Activated effector memory CD4-positive, alpha-beta T cell treated with anti-CD3 and anti-CD28 coated beads, Interleukin-2, amount 50 U/mL, for 16 hours (primary cell): ENCODE results near the gene EHF.
"Not testable (repeated sequence)": the region's sequence is repeated elsewhere in the genome, so short reads cannot be mapped to it uniquely, and the experiment has no call there.

Experiments used
- DNase-seq: peaks from one replicate; pipeline ENCODE4 v3.0.0-alpha.2; 2020

EHF gene

DNA sequence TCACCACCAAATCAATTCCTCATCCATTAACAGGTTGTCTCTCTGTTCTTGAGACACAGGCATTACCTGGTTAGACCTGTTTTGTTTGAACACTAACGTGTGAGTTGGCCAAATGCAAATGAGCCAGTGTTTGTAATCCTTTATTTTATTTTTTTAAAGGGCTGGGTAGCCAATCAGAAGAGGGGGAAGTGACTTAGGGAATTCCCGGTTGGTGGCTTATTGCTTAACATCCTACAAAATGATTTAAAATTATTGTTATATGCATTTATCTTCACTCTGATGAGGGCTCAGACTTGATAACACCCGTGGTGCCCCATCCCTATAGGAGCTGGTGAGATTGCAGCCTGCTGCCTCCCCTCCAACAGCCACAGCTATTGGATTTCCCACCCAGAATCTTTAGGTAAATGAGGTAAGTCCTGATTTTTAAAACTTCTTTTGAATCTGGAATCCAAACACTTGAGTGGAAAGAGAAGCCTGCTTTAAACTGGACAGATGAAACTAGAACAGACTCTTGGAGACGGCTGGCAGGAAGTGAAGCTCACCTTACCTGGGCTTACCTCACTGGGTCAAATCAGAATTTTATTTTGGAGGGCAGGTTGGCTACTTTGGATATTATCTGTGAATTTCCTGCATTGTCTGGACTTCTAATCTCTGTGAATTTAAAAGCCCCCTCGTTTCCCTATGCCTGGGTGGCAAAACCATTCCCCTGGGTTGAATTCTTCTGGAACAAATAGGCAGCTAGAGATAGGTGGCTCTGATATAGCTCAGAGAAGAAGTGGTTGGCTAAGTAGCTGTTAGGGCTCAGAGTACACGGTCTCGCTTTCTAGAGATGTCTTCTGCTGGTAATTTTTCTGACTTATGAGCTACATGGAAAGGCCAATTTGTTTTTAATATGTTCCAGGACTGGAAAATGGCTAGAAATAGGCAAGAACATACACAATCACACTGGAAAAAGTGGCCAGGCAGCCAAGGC, at the start of gene EHF:
EHF (plus strand) TSS at position 274 of the 973 bp plus-strand sequence. CDS start 21,538 bp downstream, outside the sequence.
- DNase-seq, result no peak

DNA sequence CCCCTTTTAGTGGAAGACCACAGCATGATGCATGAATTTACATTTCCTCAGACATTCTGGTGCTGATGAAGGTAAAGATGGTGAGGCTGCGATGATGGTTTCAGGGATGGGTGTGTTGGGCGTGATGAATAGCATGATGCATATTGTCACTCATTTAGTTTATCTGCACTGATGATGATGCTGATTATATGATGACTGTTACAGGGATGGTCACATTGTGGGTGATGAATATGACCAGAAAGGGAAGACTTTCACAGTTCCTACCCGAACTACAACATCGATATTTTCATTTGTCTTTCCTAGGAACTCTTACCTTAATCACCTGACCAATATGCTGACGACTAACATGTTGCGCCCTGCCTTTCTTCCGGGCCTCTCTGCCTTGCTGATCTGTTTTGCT, 47.4 kb upstream of the EHF start:
- no peak for DNase-seq

- DNase-seq, result no peak
These were observed 45.6 kb upstream of the EHF start for GRCh38 chr11:34575261-34575660.

DNA sequence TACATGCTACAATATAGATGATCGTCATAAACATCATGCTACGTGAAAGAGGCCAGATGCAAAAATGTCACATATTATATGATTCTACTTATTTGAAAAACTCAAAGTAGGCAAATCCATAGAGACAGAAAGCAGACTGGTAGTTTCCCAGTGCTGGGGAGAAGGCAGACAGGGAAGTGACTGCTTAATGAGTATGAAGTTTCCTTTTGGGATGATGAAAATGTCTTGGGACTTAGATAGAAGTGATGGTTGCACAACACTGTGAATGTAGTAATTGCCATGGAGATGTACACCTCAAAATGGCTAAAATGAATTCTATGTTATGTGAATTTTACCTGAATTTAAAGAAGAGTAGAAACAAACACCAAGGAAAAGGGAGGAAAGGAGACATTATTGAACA, 45.2 kb upstream of the EHF start:
- DNase-seq, result no peak

DNA sequence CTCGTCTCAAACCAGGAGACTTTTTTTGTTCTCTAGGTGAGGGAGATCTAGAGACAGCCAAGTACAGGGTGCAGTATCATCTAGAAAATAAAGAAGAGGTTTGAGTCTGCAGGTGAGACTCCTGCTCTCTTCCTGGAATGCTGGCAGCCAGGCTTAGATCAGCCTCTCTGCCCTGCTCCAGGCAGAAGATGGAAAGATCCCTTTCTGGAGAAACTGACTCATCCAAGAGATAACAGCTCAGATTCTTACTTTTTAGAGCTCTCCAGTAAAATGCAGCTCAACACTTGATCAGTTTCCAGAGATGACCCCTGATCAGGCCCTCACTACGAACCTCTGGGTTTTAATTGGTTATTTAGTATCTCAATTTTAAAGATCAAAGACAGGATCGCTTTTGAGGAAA, 44.6 kb upstream of the EHF start:
- no peak for DNase-seq

DNA sequence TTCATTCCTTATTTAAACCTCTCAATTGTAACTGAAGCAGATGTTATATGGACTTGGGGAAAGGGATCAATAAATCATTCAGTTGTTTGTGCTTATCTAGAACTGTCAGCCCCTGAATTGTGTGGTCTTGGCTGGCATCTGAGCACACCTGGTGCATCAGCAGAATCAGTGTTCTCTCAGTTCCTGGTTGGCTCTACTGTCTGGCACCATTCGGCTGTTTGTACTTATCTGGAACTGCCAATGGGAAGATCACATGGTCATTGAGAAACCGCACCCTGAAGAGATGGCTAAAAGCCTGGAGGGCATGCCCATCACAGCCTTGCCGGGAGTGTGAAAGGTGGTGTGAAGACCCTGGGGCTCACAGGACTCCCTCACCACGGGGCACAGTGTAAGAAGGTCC, 37.1 kb upstream of the EHF start:
- no peak for DNase-seq

- DNase-seq, result no peak
These were observed 35.6 kb upstream of the EHF start for GRCh38 chr11:34585304-34585734.

DNA sequence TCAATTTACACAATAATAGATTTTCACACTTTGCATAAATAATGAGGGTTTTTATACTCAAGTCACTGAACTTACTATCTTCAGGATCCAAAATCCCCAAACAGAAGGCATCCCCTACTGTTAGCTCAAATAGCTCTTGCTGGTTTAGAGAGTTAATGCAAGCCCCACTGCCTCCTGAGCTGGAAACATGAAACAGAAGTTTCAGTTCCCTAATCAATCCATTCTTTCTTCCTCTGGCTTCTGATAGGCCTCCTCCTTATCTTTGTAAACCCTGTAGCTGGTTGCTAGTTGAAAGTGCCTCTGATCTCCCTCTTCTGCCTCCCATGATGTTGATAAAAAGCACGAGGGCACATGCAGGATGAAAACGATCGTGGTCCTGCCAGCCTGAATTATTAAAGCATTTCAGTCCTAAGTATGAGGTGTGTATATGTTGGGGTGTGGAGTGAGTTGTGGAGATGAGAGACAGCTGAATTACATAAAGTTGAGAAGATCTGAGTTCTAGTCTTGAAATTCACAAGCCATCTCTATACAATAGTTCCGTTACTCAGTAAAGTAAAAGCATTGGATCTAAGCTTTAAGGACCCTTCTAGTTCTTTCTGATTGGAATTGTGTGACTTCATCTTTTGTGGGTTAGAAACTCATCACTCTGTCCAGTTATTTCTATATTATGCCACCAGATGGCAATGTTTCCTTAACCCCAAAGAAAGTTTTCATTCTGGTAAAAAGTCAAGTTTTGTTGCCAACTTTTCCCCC, 35.0 kb upstream of the EHF start:
- no peak for DNase-seq

- DNase-seq, result no peak
These were observed 34.2 kb upstream of the EHF start for GRCh38 chr11:34586488-34587281.

GRCh38 chr11:34587282-34587677, 33.6 kb upstream of the EHF start:
- no peak for DNase-seq

DNA sequence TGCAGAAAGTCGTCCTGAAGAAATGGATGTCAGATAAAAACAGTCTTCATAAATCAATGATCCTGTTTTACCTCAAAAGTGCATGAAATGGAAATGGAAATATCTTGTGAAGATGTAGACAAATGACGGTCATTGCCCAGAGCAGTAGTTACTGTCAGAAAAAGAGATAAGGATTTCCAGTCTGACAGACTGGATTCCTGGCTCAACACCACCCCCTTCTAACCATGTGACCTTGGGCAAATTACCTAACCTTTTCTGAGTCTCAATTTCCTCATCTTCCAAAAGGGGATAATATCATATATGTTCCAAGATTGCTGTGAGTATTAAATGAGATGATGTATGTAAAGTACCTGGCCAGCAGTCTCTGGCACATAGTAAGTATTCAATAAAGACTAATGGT, 32.9 kb upstream of the EHF start:
- DNase-seq, result no peak

DNA sequence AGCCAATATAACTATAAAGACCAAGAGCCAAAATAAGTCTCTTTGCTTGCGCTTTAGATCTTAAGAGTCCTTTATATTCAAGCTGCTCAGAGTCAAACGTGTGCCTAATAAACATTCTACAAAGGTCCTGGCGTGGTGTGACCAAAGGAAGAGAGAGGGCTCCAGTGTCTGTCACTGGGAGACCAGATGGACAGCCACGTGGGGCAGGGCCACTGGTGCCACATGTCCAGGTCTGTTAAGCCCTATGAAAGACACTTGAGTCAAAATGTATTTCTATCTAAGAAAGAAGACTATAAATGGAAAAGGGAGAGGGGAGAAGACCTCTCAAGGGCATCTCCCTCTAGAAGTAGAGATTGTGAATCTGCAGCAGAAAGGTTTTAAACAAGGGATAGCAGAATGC, 32.2 kb upstream of the EHF start:
- DNase-seq, result no peak

DNA sequence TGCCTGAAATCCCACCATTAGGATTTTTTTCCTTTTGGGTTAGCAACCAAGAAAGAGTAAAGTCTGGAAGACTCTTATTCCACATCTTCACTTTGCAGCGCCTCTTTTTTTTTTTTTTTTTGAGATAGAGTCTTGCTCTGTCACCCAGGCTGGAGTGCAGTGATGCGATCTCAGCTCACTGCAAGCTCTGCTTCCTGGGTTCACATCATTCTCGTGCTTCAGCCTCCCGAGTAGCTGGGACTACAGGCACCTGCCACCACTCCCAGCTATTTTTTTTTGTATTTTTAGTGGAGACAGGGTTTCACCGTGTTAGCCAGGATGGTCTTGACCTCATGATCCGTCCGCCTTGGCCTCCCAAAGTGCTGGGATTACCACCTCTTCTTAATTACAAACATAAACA, 31.7 kb upstream of the EHF start:
- DNase-seq, result not testable (repeated sequence)

- DNase-seq, result no peak
These were observed 27.8 kb upstream of the EHF start for GRCh38 chr11:34593085-34593484.

GRCh38 chr11:34594603-34595002, 26.3 kb upstream of the EHF start:
- no peak for DNase-seq

DNA sequence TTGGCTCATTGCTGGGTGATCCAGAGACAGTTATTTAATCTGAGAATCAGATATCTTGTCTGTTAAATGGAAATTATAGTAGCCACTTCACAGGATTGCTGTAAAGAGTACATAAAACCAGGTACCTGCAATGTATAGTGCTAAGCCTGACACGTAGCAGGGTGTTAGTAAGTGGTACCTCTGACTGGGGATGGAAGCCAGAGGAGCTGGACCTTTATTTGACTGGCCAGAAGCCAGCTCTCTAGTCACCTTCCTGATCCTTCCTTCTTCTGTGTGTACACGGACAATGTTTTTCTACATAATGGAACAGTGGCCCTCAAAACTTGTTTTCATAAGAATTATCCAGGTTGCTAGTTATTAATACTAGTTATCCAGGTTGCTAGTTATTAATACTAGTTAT, 25.5 kb upstream of the EHF start:
- DNase-seq, result no peak

DNA sequence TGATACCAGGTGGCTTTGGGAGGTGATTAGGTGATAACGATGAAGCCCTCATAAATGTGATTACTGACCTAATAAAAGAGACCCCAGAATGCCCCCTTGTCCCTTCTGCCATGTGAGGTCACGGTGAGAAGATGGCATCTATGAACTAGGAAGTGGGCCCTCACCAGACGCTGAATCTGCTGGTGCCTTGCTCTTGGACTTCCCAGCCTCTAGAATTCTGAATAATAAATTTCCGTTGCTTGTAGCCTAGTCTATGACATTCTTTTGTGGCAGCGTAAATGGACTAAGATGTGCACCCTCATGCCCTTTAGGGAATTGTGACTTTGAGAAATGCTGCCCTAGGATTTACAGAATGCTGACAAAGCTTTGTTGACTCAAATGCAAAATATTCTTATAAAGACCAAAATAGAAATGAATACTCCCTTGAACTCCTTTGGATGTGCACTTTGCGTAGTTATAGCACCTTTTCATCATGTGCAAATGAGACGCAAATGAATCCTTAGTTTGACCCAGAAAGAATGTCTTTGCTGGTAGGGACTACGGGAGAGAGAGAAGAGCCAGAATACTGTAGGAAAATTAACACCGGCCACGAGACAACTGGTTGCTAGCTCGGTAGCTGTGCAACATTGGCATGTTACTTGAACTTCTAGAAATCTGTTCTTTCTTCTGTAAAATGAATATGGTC, 24.8 kb upstream of the EHF start:
- no peak for DNase-seq

DNA sequence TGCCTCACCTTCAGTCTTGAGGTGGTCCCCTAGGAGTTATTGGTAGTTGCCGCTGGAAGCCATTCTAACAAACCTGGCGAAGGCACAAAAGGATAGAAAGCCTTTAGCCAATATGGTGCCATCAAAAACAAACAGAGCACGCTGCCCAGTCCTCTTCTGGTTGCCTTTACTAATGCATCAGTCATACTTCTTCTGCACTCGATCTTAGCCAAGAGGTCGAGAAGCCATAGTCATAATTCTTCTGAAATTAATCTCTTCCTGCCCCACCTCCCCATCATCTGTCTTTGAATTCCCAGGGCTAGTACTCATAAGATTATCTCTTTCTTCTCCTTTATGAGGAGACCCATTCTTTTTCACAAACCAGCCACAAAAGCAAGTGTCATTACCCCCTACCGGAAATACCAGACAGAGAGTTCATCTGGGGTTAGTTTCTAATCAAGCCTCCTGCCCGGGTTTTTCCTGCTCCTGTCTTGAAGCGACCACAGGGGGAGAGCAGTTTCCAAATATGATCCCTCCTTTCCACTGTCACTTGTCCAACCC, 21.4 kb upstream of the EHF start:
- no peak for DNase-seq

GRCh38 chr11:34600339-34601084, 20.4 kb upstream of the EHF start:
- no peak for DNase-seq

DNA sequence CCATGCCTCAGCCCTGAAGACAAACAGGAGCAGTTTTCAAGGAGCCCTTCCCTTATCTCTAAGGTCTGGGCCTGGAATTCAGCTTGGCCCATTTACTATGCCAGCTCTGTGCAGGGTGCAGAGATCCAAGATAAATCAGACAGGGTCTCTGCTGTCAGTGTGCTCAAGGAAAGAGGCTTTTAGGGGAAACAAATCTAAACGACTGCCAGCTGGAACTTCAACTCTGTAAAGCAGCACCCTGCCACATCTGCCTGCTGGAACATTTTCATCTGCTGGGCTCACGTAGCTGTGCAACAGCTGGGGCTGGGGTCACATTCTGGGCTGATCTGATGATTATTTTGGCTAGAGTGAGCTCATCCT, 19.8 kb upstream of the EHF start:
- no peak for DNase-seq

- no peak for DNase-seq
These were observed 19.3 kb upstream of the EHF start for GRCh38 chr11:34601609-34602008.

DNA sequence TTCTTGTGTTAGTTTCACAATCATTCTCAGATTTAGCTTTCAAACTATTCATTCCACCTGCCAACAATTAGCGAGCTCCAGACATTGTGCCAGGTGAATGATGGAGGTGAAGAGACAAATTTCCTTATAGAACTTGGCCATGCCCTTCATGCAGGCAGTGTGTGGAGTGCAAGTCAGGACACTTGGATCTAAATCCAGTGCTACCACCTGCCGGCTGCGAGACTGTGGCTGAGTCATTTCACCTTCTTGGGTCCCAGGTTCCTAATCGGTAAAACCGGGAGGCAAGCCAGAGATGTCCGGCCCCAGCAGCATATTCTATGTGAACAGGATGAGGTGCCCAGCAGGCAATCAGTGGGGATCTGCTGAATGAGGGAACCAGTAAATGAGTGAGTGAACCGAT, 18.6 kb upstream of the EHF start:
- DNase-seq, result no peak
